HTR-8/SVneo (cell line): ENCODE results near the gene FIGLA.
A peak's percentile ranks its signal among the peaks of the same experiment; 100 is the strongest.
"Not testable (repeated sequence)": the region's sequence is repeated elsewhere in the genome, so short reads cannot be mapped to it uniquely, and the experiment has no call there.

Experiments
- DNase-seq: peaks from one replicate; pipeline ENCODE4 v3.0.0; 2011; ENCODE audit warnings: low spot score, mixed read lengths; ENCODE audit not compliant: insufficient read length
- FAIRE-seq: peaks from 2 replicates; lab custom pipeline; 2011; peaks lifted over from hg19 to GRCh38; lab: Jason Lieb, UNC

FIGLA gene

DNA sequence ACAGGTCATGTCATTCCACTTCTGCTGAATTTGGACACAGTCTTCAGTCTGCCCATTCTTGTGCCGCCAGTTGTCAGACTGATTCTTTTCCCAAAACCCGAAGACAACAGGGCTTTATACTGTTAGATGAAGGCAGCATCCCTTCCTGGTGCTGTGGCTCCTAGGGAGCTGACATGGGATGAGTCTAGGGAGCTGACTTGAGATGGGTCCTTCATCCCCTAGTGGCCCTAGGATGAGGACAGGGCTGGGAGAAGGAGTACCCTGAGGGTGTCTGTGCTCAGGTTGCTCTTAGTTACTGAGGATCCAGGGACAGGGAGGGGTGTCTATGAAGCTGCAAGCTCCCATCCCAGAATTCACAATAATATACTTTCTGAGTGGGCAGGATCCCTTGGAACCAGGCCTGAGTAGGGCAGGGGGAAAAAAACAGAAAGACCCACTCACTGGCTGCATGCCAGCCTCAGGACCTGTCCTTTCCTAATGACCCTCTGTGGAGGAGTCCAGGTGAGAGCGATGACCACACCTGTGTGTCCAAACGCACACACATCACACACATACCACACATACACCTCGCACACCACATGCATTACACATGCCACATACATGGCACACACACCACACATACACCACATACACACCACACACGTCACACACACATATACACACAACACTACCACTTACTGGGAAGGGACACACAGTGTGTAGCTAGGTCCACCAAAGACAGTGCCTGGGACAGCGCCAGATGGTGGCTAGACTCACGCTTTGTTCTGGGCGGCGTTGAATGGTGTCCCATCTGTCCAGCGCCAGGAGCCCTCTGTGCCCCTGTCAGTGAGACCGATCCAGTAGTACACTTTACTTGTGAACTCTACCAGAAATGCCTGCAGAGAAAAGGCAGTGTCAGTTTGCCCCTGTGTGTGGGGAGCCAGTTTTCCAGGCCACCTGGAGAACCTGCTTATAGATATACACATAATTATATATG, 18.8 kb upstream of the FIGLA start:
- FAIRE-seq, result peak; percentile 86
- DNase-seq, result no peak

DNA sequence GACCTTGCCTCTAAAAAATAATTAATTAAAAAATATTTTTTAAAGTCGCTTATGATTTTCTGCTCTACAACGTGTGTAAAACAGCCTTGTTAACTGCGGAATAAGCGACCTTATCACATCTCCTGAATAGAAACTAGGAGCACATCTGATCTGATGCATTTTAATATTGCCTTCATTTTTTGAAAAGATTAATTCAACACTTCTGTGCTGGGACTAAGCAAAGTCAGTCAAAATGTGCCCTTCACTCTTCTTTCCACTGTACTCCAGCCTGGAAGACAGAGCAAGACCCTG, 17.3 kb upstream of the FIGLA start:
- FAIRE-seq, result no peak
- no peak for DNase-seq

DNA sequence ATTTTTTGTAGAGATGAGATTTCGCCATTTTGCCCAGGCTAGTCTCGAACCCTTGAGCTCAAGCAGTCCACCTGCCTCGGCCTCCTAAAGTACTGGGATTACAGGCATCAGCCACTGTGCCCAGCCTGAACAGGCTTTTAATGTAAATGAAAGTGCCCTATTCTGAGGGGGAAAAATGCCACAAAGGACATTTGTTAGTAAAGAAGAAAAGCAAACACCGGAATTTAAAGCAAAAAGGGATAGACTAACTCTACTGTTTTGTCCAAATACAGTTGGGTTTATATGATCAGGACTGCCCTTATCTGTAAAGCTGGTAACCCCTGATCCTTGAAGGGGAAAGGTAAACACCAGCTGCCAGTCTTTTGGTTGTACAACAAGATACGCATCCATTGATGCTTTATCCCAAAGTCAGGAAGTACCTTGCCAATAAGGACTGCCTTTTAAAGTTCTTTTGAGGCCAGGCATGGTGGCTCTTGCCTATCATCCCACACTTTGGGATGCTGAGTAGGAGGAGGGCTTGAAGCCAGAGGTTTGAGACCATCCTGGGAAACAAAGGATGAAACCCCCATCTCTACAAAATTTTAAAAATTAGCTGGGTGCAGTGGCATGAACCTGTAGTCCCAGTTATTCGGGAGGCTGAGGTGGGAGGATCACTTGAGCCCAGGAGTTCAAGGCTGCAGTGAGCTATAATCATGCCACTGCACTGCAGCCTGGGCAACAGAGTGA, 16.8 kb upstream of the FIGLA start:
- DNase-seq (no peak), FAIRE-seq (no peak)

DNA sequence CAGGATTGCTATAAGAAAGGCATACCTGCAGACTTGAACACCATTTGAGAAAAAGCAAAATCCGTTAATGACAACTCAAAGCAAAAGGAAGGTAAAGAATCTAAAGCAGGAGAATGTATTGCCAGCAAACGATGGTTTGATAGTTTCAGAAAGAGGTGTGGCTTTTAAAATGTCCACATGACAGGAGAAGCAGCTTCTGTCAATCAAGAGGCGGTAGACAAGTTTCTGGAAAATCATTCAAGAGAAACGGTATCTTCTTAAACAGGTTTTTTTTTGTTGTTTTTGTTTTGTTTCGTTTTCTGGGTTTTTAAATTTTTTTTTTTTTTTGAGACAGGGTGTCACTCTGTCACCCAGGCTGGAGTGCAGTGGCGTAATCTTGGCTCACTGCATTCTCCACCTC, 16.2 kb upstream of the FIGLA start:
- FAIRE-seq, result no peak
- DNase-seq, result no peak

DNA sequence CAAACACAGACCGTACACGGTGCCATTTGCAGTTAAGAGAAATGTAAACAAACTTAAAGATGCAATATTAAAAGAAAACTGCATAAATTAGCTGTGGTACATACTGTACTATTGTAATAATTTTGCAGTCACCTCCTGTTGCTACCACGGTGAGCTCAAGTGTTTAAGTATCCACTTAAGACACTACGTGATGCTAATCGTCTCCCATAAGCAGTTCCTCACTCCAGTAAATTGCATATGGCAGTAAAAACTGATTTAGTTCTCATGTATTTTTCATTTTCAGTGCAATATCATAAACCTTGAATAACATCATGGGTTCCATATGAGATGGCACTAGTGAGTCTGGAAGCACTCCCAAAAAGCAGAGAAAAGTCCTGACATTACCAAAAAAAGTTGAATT, 15.6 kb upstream of the FIGLA start:
- FAIRE-seq, result no peak

DNA sequence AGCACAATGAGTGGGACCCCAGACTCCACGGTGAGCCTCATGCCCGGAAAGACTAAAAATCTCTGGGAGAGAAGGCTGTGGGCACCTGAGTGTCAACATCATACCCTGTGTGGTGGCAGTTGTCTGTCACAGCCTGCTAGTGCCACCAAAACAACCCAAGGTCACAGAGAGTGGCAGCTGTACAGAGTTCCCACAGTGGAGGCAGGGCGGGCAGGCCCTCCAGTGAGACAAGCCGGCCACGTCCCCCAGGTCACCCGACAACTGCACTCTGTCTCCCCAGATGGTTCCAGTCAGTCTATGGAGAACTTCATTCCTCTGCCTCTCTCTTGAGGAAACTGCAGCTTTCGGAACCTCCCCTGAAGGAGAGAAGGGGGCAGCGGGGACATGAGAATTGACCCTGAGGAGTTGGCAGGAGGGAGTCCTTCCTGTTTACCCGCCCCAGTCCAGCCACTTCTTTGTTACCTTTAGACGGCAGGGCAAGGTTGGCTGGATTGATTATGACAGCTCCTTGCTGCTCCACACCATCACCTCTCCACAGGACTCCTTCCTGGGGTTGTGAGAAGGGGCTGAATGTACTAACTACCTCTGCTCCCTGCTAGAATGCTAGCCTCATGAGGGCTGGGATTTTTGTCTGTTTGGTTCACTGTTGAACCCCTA, 11.3 kb upstream of the FIGLA start:
- DNase-seq, result no peak
- FAIRE-seq, result no peak

More for the DNA sequence above, 15.6 kb upstream of the FIGLA start:
- DNase-seq, result no peak

DNA sequence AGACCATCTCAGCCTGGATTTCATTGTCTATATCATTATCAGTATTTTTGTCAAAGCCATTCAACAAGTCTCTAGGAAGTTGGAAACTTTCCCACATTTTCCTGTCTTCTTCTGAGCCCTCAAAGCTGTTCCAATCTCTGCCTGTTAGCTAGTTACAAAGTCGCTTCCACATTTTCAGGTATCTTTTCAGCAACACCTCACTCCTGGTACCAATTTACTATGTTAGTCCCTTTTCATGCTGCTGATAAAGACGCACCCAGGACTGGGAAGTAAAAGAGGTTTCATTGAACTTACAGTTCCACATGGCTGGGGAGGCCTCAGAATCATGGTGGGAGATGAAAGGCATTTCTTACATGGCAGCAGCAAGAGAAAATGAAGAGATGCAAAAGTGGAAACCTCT, 9.3 kb upstream of the FIGLA start:
- FAIRE-seq (no peak), DNase-seq (no peak)

DNA sequence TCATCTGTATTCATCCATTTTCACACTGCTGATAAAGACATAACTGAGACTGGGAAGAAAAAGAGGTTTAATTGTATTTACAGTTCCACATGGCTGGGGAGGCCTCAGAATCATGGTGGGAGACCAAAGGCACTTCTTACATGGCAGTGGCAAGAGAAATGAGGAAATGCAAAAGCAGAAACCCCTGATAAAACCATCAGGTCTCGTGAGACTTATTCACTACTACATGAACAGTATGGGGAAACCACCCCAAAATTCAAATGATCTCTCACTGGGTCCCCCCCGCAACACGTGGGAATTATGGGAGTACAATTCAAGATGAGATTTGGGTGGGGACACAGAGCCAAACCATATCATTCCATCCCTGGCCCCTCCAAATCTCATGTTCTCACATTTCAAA, 7.6 kb upstream of the FIGLA start:
- DNase-seq, FAIRE-seq: not testable (repeated sequence)

DNA sequence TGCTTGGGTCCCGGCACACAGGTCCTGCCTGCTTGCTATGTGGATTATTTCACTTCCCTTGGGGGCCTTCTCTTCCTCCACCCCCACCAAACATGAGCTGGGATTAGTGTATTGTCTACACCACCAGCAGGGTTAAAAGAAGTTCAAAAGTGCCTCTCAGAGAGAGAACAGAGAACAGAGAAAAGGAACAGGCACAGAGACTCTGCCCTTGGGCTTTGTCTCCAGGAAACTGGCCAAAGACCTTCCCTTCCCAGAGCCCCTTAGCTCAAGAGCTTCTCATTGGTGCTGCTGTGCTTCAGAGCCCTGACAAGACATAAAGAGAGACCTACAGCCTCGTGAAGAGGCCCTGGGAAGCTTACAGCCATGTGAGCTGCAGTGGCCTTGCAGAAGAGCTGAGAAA, 7.1 kb upstream of the FIGLA start:
- no peak for FAIRE-seq
- no peak for DNase-seq

DNA sequence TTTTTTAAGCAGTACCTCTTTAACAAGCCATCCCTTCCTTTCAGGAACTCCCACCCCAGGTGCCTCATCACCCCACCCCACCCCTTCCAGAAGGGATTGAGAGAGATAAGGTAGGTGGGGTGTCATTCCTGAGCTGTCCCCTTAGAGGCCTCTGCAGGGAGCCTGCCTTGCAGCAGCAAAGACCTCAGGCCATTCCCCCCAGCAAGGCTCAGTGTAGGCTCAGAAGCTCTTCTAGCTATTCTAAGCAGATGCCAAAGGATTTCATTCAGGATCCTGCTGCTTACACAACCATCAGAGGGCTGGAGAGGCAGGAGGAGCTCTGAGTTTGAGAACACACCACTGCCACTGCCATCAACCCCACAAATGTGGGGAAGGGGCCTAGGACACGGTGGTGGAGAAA, 5.8 kb upstream of the FIGLA start:
- FAIRE-seq, result no peak
- DNase-seq, result no peak

DNA sequence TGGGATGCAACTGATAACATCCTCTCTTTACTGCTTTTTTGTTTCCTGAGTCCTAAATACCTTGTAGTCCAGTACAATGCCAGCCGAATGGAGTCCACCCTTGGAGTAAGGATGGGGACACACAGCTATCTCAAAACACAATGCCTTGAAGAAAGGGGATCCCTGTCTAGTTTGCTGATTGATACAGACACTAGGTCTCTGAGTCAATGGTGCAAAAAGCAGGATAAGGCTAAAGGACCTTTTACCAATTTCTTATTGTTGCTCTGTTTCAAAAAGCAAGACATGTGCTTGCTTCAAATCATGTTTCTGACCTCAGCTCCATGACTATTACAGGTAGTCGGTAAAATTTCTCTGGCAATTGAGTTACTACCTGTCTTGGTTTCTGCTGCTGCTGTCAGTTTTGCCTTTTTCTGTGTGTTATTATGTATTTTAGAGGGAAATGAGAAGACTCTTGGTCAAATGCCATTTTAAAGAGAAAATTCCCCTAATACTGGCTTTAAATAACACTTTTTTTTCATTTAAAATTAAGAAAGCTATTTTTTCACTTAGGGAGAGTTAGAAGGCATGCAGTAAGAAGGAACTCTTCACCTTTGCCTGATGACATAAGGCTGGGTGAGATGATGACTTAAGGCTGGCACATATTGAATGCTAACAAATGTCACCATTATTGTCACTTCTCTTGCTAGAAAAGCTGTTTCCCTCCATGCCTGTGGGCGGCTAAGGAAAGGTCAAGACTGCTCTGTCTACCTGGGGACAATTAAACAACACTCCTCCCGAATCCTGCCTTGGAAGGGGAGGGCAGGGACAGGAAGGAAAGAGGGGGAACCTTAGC, 4.9 kb upstream of the FIGLA start:
- DNase-seq (no peak), FAIRE-seq (no peak)

DNA sequence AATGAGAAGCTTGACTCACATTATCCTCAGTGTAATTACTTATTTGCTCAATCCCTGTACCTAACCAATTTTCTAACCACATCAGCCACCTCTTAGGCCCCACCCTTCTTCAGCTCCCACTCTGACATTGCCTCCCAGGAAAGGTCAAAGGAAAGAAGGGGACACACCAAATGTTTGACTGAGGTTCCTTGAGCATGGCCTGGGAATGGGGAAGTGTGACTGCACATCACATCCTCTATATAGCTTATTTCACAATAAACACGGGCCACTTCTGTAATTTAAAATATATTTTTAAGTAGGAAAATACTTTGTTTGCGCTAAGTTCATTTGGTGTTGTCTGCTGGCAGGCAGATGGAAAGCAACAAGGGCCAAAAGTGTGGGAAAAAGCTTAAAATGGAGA, 3.0 kb upstream of the FIGLA start:
- FAIRE-seq (no peak), DNase-seq (no peak)

DNA sequence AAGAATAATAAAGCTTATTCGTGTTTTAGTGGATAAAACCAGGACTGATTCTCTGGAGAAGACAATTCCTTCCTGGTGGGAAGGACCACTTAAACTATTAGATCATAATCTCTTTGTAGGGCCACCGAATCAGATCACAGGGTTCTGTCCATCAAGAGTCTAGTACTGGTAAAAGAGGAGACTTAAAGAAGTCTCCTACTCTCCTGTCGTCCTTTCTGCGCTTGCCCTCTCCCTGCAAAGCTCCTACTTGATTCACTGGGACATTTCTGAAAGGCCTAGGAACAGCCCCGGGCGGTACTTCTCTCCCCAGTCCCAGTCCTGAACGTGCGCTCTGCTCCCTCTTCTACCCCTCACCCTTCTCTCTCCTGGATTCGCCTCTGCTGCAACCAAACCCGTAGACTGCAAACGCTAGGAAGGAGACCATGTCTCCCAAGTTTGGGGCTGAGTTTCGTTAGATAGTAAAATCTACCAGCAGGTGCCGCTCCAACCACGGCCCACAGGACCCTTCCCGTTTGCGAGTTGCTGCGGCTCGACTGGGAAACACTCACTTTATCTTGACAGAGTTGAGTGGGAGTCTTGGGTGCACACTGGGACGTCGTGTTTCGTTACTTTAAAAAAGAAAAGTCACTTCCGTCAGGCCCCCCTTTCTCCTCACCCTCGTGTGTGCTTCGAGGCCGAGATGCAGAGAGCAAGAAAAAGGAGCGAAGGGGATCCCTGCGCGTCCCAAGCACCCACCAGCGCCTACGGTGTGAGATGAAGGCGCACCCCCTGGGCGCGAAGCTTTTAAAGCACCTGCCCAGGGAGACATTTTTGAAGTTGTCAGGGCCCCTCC, 923 bp downstream of the FIGLA start:
- peak; percentile 94 for FAIRE-seq
- DNase-seq, result peak; percentile 83

DNA sequence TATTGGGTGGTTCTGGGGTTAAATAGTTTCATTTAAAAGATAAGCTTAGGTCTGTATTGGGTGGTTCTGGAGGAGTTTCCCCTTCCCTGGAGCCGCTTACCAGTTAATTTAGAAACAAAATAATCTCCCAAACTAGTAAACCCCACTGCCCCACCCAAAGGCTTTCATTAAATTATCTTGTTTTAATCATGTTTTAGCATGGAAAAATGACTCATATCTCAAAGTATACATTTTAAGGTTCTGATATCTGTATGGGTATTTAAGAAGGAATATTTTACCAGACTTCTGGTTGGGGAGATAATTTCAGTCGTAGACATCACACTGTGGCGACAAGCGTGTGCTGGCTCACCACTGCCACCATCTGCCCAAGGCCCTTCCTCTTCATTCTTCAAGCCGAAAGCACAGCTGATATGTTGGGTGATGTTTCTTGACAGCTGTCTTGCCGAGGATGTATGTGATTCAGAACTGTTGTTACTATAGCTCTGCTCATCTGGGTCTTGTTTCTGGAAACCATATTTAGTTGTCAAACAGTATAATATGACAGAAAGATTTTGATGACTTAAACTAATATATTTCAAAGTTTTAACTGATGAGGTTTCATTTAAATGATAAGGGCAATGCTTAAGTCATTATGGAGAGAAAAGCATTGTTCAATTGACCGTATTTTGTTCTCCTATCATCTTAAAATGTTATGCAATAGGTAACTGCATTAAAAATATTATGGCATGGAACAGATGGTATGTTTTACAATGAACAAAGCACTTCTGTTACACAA, 5.1 kb downstream of the FIGLA start:
- FAIRE-seq, result peak; percentile 46

DNA sequence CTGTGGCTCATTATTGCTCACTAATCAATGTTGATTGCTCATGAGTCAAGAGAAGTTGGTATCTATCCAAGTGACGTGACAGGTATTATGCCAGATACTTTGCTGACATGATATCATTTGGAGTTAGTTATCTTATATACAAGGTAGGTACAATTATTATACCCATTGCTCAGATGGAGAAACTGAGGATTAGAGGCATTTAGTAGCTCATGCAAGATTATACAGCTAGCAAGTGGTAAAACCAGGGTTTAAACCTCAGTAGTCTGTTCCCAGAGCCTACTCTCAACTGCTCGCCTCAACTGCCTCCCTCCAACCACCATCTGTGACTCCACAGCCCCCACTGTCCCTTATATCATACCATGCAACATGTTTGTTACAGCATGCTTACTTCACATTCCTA, 6.1 kb downstream of the FIGLA start:
- FAIRE-seq, result no peak
- no peak for DNase-seq

More for the DNA sequence above, 5.1 kb downstream of the FIGLA start:
- peak; percentile 55 for DNase-seq

DNA sequence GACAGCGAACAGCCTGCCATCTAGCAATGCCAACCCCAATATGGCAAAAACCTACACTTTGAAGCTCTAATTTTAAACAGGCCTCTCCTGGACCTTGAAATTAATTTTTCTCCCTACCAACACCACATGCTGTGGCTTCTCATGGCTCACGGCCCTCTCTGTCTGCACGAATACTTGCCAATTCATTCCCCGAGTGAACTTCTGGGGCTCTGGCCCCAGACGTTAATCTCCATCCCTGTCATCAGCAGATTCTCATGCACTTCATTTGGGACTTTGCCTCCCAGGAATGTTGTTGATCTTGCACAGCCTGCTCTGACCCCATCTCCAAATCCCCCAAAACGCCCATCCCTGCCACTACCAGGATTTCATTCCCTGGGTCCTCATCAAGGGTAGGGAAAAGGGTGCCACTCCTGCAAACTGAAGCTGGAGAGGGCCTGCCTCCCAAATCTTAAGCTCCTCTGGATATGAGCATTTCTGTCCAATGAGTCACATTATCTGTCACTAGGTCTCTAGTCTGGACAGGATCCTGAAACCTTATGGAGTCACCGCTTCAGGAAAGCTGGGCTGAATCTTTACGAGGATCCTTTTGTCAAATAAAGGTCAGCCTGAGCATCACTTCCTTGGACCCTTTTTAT, 10.4 kb downstream of the FIGLA start:
- peak; percentile 27 for DNase-seq
- no peak for FAIRE-seq

DNA sequence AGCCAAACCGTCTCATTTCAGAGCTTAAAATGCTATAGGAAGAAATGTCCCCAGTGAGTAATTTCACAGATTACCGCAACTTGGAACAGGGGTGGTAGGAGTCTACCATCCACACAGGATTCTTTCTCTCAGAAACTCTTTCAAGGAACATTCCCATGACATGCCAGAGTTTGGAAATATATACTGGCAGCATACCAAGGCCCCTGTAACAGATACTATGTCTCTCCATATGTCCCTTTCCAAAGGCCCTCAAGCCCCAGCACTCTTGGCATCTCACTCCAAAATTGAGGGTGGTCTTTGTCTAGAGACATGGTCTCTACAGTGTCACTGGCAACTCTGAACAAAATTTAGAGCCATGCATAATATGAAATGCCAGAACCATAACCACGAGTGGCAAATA, 11.0 kb downstream of the FIGLA start:
- FAIRE-seq, result no peak
- DNase-seq, result no peak

DNA sequence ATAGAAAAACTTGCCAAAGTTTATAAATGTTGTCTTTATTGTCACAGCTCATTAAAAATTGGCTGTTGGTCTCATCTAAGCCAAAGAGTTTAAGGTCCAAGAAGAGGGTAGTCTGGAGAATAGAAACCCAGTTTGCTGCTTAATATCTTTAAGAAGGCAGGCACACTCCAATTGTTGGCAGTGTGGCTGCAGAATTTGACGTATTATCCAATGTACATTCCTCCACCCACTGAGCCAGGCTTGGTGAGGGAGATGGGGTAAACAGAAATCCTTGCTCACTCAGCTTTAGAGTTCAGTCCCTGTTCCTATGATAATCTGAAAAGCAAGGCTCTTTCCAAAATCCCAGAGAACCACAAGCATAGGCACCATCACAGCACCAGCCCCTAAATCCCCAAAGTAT, 11.8 kb downstream of the FIGLA start:
- FAIRE-seq (no peak), DNase-seq (no peak)
